GM08714 (cell line): ENCODE data around the gene MPC1L.
A peak's percentile ranks its signal among the peaks of the same experiment; 100 is the strongest.
"Not testable (repeated sequence)": the region's sequence is repeated elsewhere in the genome, so short reads cannot be mapped to it uniquely, and the experiment has no call there.

Experiments
- H3K4me3 ChIP-seq: fragments of 200-500 bp; sonication (Bioruptor generic); 2 replicates; pipeline ENCODE4 v1.5.1; 2014; ENCODE audit warnings: mild to moderate bottlenecking, low read length, inconsistent platforms
- ZNF274 ChIP-seq: IDR thresholded peaks from 2 replicates; pipeline ENCODE4 v1.6.1; 2012; ENCODE audit warnings: mild to moderate bottlenecking, low read depth, low read length

Gene MPC1L

GRCh38 chrX:40623139-40623536, at the start of gene MPC1L:
TSS of gene MPC1L (plus strand) at chrX:40623428. CDS start at chrX:40623566, 138 bp downstream.
- no peak within 1 kb of the TSS for H3K4me3 ChIP-seq
- TF ChIP-seq ZNF274, result no peak

- no peak for TF ChIP-seq ZNF274
- no peak overlapping the region for H3K4me3 ChIP-seq
Observed at GRCh38 chrX:40573763-40574162, 49.5 kb upstream of the MPC1L start.

DNA sequence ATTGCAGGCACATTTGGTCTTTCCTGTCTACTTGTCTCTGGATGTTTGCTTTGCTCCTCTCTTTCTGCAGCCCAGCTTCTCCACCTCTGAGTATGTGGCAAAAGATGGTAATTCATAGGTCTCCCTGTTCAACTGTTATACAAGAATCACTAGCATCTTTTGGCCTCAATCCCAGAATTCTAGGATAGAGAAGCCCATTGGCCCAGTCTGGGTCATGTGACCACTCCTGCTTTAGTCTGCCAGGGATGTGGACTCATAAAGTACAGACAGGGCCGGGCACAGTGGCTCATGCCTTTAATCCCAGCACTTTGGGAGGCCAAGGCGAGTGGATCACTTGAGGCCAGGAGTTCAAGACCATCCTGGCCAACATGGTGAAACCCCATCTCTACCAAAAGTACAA, 47.8 kb upstream of the MPC1L start:
- H3K4me3 ChIP-seq, result not testable (repeated sequence)

GRCh38 chrX:40576291-40576690, 46.9 kb upstream of the MPC1L start:
- H3K4me3 ChIP-seq, result no peak overlapping the region
- TF ChIP-seq ZNF274, result no peak

DNA sequence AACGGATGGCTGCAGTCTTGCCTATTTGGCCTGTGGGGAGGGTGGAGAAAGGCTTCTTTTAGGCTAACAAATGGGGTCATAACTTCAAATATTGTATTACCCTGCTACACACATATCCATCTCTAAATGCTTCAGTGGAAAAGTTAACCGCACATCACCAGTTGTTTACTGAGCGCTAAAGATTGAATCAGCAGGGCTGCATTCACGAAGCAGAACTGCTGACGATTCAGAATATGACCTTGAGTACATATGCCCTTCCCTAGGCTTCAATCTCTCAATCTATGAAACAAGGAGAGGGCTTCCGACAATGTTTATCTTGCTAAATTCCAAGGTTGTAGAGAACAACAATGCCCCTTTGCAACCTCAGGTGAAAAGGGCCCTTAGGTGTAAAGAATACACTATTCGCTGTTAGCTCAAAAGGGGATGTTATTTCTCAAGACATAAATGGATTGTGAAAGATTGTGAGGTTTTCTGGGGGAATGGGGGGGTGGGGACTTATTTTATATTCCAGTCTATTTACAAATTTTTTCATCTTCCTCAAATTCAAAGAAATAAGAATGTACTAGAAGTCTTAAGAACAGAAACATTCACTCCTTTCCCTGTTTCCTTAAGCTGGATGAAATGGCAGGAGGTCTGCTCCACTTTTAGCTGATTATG, 45.1 kb upstream of the MPC1L start:
- H3K4me3 ChIP-seq, result no peak overlapping the region
- TF ChIP-seq ZNF274, result no peak

GRCh38 chrX:40579141-40579540, 44.1 kb upstream of the MPC1L start:
- TF ChIP-seq ZNF274, result no peak
- no peak overlapping the region for H3K4me3 ChIP-seq

GRCh38 chrX:40579900-40580536, 43.2 kb upstream of the MPC1L start:
- no peak for TF ChIP-seq ZNF274
- H3K4me3 ChIP-seq, result peak overlapping the region; percentile 71; the same call in 1 of the 2 replicates

DNA sequence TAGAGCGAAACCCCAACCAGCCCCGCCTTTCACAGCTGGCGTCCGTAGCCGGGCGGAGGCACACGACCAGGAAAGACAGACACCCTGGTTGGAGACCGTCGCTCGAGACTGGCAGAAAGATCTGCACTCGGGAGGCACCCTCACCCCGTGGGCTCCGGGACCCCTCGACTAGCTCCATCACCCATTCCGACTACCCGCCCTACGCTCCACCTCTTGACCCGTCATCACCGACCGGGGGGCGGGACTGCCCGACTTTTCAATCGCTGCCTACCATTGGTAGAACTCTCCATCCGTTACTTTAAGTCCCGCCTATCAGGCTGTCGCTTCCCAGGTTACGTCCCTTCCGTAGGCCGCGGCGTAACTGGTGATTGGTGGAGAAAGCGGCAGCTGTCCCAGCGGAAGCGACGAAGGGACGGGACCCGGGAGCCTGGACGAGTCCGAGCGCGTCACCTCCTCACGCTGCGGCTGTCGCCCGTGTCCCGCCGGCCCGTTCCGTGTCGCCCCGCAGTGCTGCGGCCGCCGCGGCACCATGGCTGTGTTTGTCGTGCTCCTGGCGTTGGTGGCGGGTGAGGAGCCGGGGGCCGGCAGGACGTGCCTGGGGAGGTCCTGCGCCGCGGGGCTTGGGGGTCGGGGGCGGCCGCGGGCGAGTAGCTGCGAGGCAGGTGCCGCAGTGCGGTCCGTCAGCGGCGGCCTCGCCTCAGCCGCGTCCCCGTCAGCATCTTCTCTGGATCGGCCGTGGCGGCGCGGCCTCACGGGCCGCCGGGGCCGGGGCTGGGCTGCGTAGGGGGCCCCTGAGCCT, 42.5 kb upstream of the MPC1L start, which contains the start of gene ATP6AP2:
ATP6AP2 (plus strand) TSS at position 434 of the 799 bp plus-strand sequence; CDS start at position 530, 96 bp downstream.
- no peak for TF ChIP-seq ZNF274

DNA sequence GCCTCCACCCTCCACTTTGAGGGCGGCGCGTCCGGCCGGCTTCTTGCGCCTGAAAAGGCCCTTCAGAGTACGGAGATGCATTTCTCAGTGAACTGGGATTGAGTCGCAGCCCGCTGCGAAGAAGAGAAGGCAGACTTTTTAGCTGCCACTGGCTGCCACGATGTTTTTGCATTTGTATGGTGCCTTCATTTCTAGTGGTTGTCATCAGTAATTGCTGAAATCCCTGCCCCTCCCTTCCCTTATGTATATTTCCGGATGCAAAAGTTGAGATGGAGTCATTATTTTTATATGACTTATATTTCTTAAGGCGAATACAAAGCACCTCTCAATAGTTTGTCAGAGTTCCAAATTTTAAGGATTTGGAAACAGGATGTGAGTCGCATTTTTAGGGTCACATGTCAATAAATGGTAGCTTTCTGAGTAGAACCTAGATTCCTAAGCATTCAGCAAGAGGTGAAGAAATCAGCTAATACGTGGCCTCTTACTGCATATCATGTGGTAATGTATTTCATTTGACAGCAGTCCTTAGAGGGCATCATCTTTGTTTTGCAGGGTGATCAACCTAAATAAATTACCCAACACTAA, 41.8 kb upstream of the MPC1L start:
- TF ChIP-seq ZNF274, result no peak
- peak overlapping the region; percentile 71 for H3K4me3 ChIP-seq

More for the DNA sequence above, 42.5 kb upstream of the MPC1L start, which contains the start of gene ATP6AP2:
- peak within 1 kb of the TSS; percentile 71 for H3K4me3 ChIP-seq

DNA sequence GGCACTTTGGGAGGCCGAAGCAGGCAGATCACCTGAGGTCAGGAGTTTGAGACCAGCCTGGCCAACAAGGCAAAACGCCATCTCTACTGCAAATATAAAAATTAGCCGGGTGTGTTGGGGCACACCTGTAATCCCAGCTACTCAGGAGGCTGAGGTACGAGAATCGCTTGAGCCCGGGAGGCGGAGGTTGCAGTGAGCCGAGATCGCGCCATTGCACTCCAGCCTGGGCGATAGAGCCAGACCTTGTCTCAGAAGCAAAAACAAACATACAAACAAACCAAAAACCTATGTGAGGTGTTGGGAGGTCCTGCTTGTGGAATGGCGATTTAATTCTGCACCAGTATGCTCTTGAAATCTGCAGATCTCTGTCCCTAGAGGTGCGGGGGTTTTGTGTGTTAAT, 41.0 kb upstream of the MPC1L start:
- not testable (repeated sequence) for H3K4me3 ChIP-seq

DNA sequence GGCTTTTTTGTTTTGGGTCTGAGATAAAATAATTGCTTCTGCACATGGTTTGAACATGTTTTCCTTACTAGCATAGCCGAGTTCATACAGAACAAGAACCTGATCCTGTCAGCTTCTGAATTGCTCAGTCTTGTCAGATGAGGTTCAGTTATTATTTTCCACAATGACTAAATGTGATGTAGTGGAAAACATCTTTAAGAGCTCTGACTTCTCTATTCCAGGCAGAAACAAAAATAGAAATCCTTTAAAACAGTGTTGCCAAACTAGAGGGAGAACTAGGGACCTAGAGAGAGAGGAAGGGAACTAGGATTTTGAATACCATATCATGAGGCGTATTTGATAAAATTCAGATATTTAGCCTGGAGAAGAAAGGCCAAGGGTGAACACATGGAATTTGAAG, 40.4 kb upstream of the MPC1L start:
- TF ChIP-seq ZNF274, result no peak
- no peak overlapping the region for H3K4me3 ChIP-seq

GRCh38 chrX:40587623-40588022, 35.6 kb upstream of the MPC1L start:
- not testable (repeated sequence) for H3K4me3 ChIP-seq

DNA sequence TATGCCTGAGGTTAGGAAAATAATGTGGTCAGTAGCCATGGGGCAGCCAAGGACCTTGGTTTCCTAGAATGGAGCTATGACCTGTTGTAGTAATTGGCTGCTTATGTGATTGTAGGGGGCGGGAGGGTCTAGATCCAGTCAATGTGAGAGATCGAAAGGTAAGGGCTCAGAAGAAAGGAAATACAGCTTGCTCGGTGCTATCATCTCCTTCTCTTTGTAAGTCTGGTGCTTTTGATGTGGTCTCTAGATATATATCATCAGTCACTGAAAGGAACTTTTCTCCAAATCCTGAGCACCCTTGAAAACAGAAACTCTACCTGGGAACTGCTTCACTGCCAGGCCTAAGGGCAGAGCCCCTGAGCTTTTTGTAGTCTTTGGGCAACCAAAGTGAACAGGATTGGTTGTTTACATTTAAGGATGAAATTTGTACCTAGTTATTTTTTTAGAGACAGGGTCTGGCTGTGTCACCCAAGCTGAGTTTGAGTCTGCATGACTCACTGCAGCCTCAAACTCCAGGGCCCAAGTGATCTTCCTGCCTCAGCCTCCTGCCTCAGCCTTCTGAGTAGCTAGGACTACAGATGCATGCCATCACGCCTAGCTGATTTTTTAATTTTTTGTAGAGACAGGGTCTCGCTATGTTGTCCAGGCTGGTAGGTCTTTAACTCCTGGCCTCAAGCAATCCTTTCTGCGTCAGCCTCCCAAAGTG, 33.5 kb upstream of the MPC1L start:
- H3K4me3 ChIP-seq, result not testable (repeated sequence)

DNA sequence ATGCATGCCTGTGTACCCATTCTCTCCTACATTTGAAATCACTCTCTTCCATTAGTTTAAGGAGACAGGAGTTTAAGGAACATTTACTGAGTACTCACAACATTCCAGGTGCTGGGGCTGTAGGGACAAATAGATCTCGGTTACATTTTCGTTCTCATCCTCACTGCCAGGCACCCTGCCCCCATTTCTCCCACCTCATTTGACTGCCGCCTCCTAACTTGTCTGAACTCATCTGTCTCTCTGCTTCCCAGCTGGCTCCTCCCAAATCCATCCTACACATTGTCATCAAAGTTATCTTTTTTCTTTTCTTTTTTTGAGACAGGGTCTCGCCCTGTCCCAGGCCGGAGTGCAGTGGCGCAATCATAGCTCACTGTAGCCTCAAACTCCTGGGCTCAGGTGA, 19.8 kb upstream of the MPC1L start:
- no peak overlapping the region for H3K4me3 ChIP-seq
- no peak for TF ChIP-seq ZNF274
